H1 (cell line): ENCODE measurements around the gene CX3CR1. TPM values are rescaled to one million over a fixed set of nuclear protein-coding genes. Genes with fewer than 3 reads are reported as not detected.

ENCODE experiments used
- CTCF ChIA-PET: fragments of 300-600 bp; sonication (Branson Sonifier 250); formaldehyde crosslinking; loops from one replicate; lab custom pipeline; 2021; ENCODE audit not compliant: partially characterized antibody; lab: Charles Lee
- POLR2A ChIA-PET: fragments of 300-600 bp; sonication (Branson Sonifier 250); formaldehyde crosslinking; loops from one replicate; lab custom pipeline; 2021; ENCODE audit warnings: inconsistent platforms; ENCODE audit not compliant: partially characterized antibody; lab: Charles Lee
- DNase-seq, 2 experiments: peaks; one replicate each; pipeline versions ENCODE4 v3.0.0 to v3.0.0-alpha.2; 2010 to 2022; ENCODE audit warnings: low spot score in 2 of 2, low read depth in 1 of 2, mixed read lengths in 1 of 2
- FAIRE-seq: peaks from 2 replicates; lab custom pipeline; 2011; peaks lifted over from hg19 to GRCh38; lab: Jason Lieb, UNC
- H2AFZ ChIP-seq: 2 replicates; pipeline ENCODE4 v1.8.1; 2012; ENCODE audit warnings: low read length, inconsistent platforms
- H2AK5ac ChIP-seq: 2 replicates; pipeline ENCODE4 v1.6.1; 2013; ENCODE audit warnings: low read depth, low read length
- H2BK120ac ChIP-seq: replicated peaks from 2 replicates; pipeline ENCODE3; 2013; ENCODE audit warnings: low read depth, low read length, inconsistent platforms
- H2BK12ac ChIP-seq: 2 replicates; pipeline ENCODE4 v1.6.1; 2013; ENCODE audit warnings: low read depth, low read length
- H2BK15ac ChIP-seq: 2 replicates; pipeline ENCODE4 v1.6.1; 2013; ENCODE audit warnings: low read length
- H2BK20ac ChIP-seq: 2 replicates; pipeline ENCODE4 v1.6.1; 2013; ENCODE audit warnings: low read length
- H2BK5ac ChIP-seq: 2 replicates; pipeline ENCODE4 v1.6.1; 2013; ENCODE audit warnings: low read depth, low read length
- H3K14ac ChIP-seq: 2 replicates; pipeline ENCODE4 v1.6.1; 2013; ENCODE audit warnings: inconsistent platforms; ENCODE audit not compliant: insufficient read length
- H3K18ac ChIP-seq: 2 replicates; pipeline ENCODE4 v1.6.1; 2013; ENCODE audit warnings: low read length; ENCODE audit errors: extremely low read depth
- H3K23ac ChIP-seq: 2 replicates; pipeline ENCODE4 v1.6.1; 2013; ENCODE audit warnings: inconsistent platforms; ENCODE audit not compliant: insufficient read length
- H3K23me2 ChIP-seq: 2 replicates; pipeline ENCODE4 v1.6.1; 2013; ENCODE audit warnings: low read depth, low read length
- H3K27ac ChIP-seq: 2 replicates; pipeline ENCODE4 v1.6.1; 2011; ENCODE audit warnings: low read depth, low read length, inconsistent platforms
- H3K27me3 ChIP-seq, 4 experiments: replicated peaks in 1 of 4; 1 replicate in 1 of 4; 2 replicates in 3 of 4; pipeline versions ENCODE4 v1.6.1 to v1.8.1; 2011 to 2013; ENCODE audit warnings: low read length in 3 of 4, mild to moderate bottlenecking in 3 of 4, inconsistent platforms in 2 of 4, mixed read lengths in 2 of 4, moderate library complexity in 1 of 4; ENCODE audit not compliant: control insufficient read depth in 3 of 4, insufficient read depth in 3 of 4; ENCODE audit errors: extremely low read depth in 1 of 4
- H3K36me3 ChIP-seq, 4 experiments: 2 replicates each; pipeline versions ENCODE4 v1.6.1 to v1.8.1; 2011 to 2013; ENCODE audit warnings: mild to moderate bottlenecking in 4 of 4, low read length in 3 of 4, moderate library complexity in 2 of 4, control low read depth in 1 of 4, inconsistent platforms in 1 of 4; ENCODE audit not compliant: insufficient read depth in 4 of 4, control insufficient read depth in 2 of 4
- H3K4ac ChIP-seq: replicated peaks from 2 replicates; pipeline ENCODE3; 2013; ENCODE audit warnings: low read length, low read depth, mixed read lengths, inconsistent platforms; ENCODE audit not compliant: insufficient read length
- H3K4me1 ChIP-seq, 4 experiments: replicated peaks in 1 of 4; 1 replicate in 1 of 4; 2 replicates in 3 of 4; pipeline versions ENCODE4 v1.6.1 to v1.8.1; 2011 to 2013; ENCODE audit warnings: low read length in 3 of 4, inconsistent platforms in 2 of 4, mixed read lengths in 1 of 4; ENCODE audit not compliant: insufficient read depth in 4 of 4, control insufficient read depth in 3 of 4
- H3K4me2 ChIP-seq, 2 experiments: 2 replicates each; pipeline versions ENCODE4 v1.6.1 to v1.8.1; 2011 to 2013; ENCODE audit warnings: low read depth in 2 of 2, low read length in 2 of 2, control low read depth in 1 of 2, inconsistent platforms in 1 of 2, mild to moderate bottlenecking in 1 of 2; ENCODE audit not compliant: insufficient read depth in 1 of 2
- H3K4me3 ChIP-seq, 4 experiments: fragments of 200-600, 300-600 bp in 1 of 4; sonication (generic), shearing (Covaris generic), sonication (Bioruptor Twin) in 1 of 4; 2 replicates each; pipeline versions ENCODE4 v1.5.1 to v1.8.1; 2011 to 2016; ENCODE audit warnings: low read length in 4 of 4, low read depth in 3 of 4, control low read depth in 2 of 4, inconsistent platforms in 2 of 4, mild to moderate bottlenecking in 2 of 4, mixed read lengths in 1 of 4, moderate library complexity in 1 of 4; ENCODE audit not compliant: insufficient read depth in 2 of 4; ENCODE audit errors: extremely low read depth in 1 of 4
- H3K56ac ChIP-seq: replicated peaks from 2 replicates; pipeline ENCODE3; 2013; ENCODE audit warnings: low read depth, mild to moderate bottlenecking, mixed read lengths, low read length, inconsistent platforms; ENCODE audit not compliant: insufficient read length
- H3K79me1 ChIP-seq: 2 replicates; pipeline ENCODE4 v1.6.1; 2013; ENCODE audit warnings: low read depth, low read length, control low read depth
- H3K79me2 ChIP-seq, 2 experiments: 2 replicates each; pipeline versions ENCODE4 v1.6.1 to v1.8.1; 2012 to 2013; ENCODE audit warnings: low read length in 2 of 2, mild to moderate bottlenecking in 2 of 2, inconsistent platforms in 1 of 2; ENCODE audit not compliant: insufficient read depth in 2 of 2, control insufficient read depth in 1 of 2
- H3K9ac ChIP-seq, 4 experiments: replicated peaks in 1 of 4; 1 replicate in 1 of 4; 2 replicates in 3 of 4; pipeline versions ENCODE4 v1.6.1 to v1.8.1; 2011 to 2013; ENCODE audit warnings: low read depth in 3 of 4, low read length in 3 of 4, control low read depth in 2 of 4, mild to moderate bottlenecking in 2 of 4, moderate library complexity in 2 of 4, inconsistent platforms in 1 of 4; ENCODE audit errors: extremely low read depth in 1 of 4
- H3K9me3 ChIP-seq, 2 experiments: 2 replicates each; pipeline versions ENCODE4 v1.6.1 to v1.8.1; 2012 to 2013; ENCODE audit warnings: mild to moderate bottlenecking in 2 of 2, moderate library complexity in 2 of 2, control low read depth in 1 of 2, inconsistent platforms in 1 of 2, low read depth in 1 of 2, low read length in 1 of 2, mixed read lengths in 1 of 2; ENCODE audit not compliant: insufficient read depth in 2 of 2
- H4K20me1 ChIP-seq, 2 experiments: replicated peaks in 1 of 2; 2 replicates each; pipeline versions ENCODE3 to v1.8.1; 2011 to 2013; ENCODE audit warnings: inconsistent platforms in 2 of 2, low read length in 2 of 2, mild to moderate bottlenecking in 1 of 2; ENCODE audit not compliant: insufficient read depth in 2 of 2, control insufficient read depth in 1 of 2
- H4K5ac ChIP-seq: 2 replicates; pipeline ENCODE4 v1.6.1; 2013; ENCODE audit warnings: low read length, low read depth, mixed read lengths, inconsistent platforms; ENCODE audit not compliant: insufficient read length
- H4K8ac ChIP-seq: 2 replicates; pipeline ENCODE4 v1.8.0; 2013; ENCODE audit warnings: mild to moderate bottlenecking, moderate library complexity, low read length, inconsistent platforms; ENCODE audit not compliant: insufficient read depth; ENCODE audit errors: extremely low read depth
- H4K91ac ChIP-seq: replicated peaks from 2 replicates; pipeline ENCODE3; 2013; ENCODE audit warnings: low read length, mixed read lengths, inconsistent platforms; ENCODE audit not compliant: insufficient read length
- CHD1 ChIP-seq: IDR thresholded peaks from 2 replicates; pipeline ENCODE4 v1.6.1; 2012; ENCODE audit warnings: low read depth, low read length, improper control_type of control experiment
- EP300 ChIP-seq, 2 experiments: IDR thresholded peaks; 1 replicate in 1 of 2; 2 replicates in 1 of 2; pipeline ENCODE4 v1.6.1; 2011 to 2012; ENCODE audit warnings: low read depth in 2 of 2, low read length in 2 of 2, mild to moderate bottlenecking in 2 of 2, borderline replicate concordance in 1 of 2, inconsistent platforms in 1 of 2, moderate library complexity in 1 of 2
- polyA plus RNA-seq, 7 experiments: library from polyadenylated mRNA; depleted of rRNA in 3 of 7; stranded (reverse) in 5 of 7; unstranded in 2 of 7; fragments of >200 nt in 5 of 7; fragments of 200-250 nt in 2 of 7; gene quantifications; 1 replicate in 5 of 7; 2 replicates in 1 of 7; 4 replicates in 1 of 7; pipeline versions ENCODE4 v1.2.1 to v1.2.3, GENCODE V29; 2011 to 2013; ENCODE audit warnings: missing spikeins in 2 of 7, mixed read lengths in 2 of 7
- total RNA-seq: library from RNA; stranded (reverse); fragmentation: NEBNext Ultra II Directional; extraction: Animal tissue kit (Norgen Biotek cat#: 25700); gene quantifications from 2 replicates; pipeline ENCODE4 v1.2.1, GENCODE V29; 2021

Gene CX3CR1
- total and polyA plus RNA-seq, 2 of the 8 experiments (the other 6 are each of a cell fraction or from before 2014, with no cell fraction given) = 0.08 TPM; not detected in 1

DNA sequence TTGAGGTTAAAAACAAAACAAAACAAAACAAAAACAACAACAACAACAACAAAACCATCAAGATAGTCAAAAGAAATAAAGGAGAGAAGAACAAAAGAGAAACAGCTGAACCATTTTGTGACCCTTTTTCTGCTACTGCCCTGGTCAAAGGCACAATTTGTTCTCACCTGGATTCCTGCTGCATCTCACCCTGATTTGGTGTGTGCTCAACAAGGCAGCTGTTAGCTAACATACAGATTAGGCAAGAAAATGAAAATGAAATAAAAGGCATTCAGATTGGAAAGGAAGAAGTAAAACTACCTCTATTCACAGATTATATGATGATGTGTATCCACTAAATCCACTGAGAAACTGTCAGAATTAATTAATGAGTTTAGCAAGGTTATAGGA, 58.7 kb downstream of the CX3CR1 start:
- no peak overlapping the region for H3K23ac ChIP-seq
- H4K20me1 ChIP-seq = no peaks in the 10 kb centered on the region
- no peak overlapping the region for H2BK120ac ChIP-seq
- H4K8ac ChIP-seq = no peak overlapping the region
- FAIRE-seq (no peak), DNase-seq (no peak)
- no peak overlapping the region for H3K27ac ChIP-seq
- H3K9ac ChIP-seq = no peak overlapping the region
- no peak overlapping the region for H2BK5ac ChIP-seq
- H3K4me3 ChIP-seq = no peak overlapping the region
- H4K91ac ChIP-seq = no peak overlapping the region
- no peak overlapping the region for H2AK5ac ChIP-seq
- no peak overlapping the region for H3K18ac ChIP-seq
- H3K56ac ChIP-seq = no peak overlapping the region
- no peak overlapping the region for H2BK15ac ChIP-seq
- H3K9me3 ChIP-seq = no peaks in the 10 kb centered on the region
- H3K4me1 ChIP-seq = no peaks in the 10 kb centered on the region
- H3K14ac ChIP-seq = no peak overlapping the region
- no peak overlapping the region for H2BK12ac ChIP-seq
- H4K5ac ChIP-seq = no peak overlapping the region
- no peak overlapping the region for H2BK20ac ChIP-seq
- H3K4ac ChIP-seq = no peak overlapping the region
- H3K79me2 ChIP-seq = no peaks in the 10 kb centered on the region
- no peaks in the 10 kb centered on the region for H3K23me2 ChIP-seq
- no peaks in the 10 kb centered on the region; a peak in 1 of 7 replicates for H3K27me3 ChIP-seq
- no peak overlapping the region for H2AFZ ChIP-seq
- ChIA-PET CTCF (interaction anchor here (1.0 to 15.2 kb wide), 2 partner anchors 12 to 70 kb away, joined by 4 to 198 read pairs; no protein-coding TSS in a partner anchor), POLR2A (interaction anchor here (1.7 kb wide), 1 partner anchor 10 kb away, joined by 7 read pairs; no protein-coding TSS in a partner anchor)
- no peaks in the 10 kb centered on the region for H3K36me3 ChIP-seq
- no peak overlapping the region for H3K4me2 ChIP-seq
- no peaks in the 10 kb centered on the region for H3K79me1 ChIP-seq
- TF ChIP-seq CHD1 (no peak), EP300 (IDR thresholded peaks at IDR 0.05; ENCODE audit: borderline replicate concordance in 1 of 2, low read depth in 2 of 2, low read length in 2 of 2) (no peak)
